Measurements from ENCODE around the gene WFIKKN1. TPM values are rescaled to one million over a fixed set of nuclear protein-coding genes. Genes with fewer than 3 reads are reported as not detected.

The WFIKKN1 gene
- total and polyA plus RNA-seq, 4 donors = 0.31 to 2.5 (median 0.61) TPM

DNA sequence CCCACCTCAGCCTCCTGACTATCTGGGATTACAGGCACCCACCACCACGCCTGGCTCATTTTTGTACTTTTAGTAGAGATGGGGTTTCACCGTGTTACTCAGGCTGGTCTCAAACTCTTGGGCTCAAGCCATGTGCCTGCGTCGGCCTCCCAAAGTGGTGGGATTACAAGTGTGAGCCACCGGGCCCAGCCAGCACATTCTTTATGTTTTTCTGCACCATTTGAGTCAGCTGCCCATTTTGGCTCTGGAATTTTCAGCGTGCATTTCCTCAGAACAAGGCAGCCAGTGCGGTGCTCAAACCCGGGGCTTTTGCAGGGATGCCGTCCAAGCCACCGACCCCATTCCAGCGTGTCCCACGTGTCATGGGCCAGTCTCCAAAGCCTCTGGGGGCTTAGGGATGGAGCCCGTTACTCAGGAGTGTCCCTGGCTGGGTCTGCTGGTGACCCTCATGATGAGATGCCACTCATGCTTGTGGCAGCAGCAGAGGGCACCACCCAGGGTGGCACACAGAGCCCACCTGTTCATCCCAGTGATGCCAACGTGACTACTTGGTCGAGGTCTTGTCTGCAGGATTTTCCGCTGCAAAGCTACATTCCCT lies 44.6 kb upstream of the WFIKKN1 start:
- 46 to 63% methylated on average over 16 of the region's 16 CpGs for WGBS, 2 donors
- DNase-seq (no peak), ATAC-seq (ENCODE audit: insufficient read depth, low FRiP score) (no peak)
- H3K27ac ChIP-seq (ENCODE audit: low read depth in 1 of 2, low read length in 1 of 2) = no peak overlapping the region
- H3K4me3 ChIP-seq = no peak overlapping the region
- TF ChIP-seq, protein P1, sequence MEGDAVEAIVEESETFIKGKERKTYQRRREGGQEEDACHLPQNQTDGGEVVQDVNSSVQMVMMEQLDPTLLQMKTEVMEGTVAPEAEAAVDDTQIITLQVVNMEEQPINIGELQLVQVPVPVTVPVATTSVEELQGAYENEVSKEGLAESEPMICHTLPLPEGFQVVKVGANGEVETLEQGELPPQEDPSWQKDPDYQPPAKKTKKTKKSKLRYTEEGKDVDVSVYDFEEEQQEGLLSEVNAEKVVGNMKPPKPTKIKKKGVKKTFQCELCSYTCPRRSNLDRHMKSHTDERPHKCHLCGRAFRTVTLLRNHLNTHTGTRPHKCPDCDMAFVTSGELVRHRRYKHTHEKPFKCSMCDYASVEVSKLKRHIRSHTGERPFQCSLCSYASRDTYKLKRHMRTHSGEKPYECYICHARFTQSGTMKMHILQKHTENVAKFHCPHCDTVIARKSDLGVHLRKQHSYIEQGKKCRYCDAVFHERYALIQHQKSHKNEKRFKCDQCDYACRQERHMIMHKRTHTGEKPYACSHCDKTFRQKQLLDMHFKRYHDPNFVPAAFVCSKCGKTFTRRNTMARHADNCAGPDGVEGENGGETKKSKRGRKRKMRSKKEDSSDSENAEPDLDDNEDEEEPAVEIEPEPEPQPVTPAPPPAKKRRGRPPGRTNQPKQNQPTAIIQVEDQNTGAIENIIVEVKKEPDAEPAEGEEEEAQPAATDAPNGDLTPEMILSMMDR (IDR thresholded peaks at IDR 0.05; ENCODE audit: control extremely low read depth, extremely low read depth) = no peak
- peaks cover 0 to 9% (median 0%) of the 10 kb centered on the region in 4 donors for H3K36me3 ChIP-seq (ENCODE audit: control insufficient read depth in 4 of 4, insufficient read depth in 4 of 4, low read length in 4 of 4)
- H3K9ac ChIP-seq (ENCODE audit: insufficient read depth in 1 of 2, low read length in 2 of 2) = no peak overlapping the region
- H3K9me3 ChIP-seq (ENCODE audit: control insufficient read depth in 4 of 4, insufficient read depth in 3 of 4, low read length in 3 of 4) = no peaks in the 10 kb centered on the region
- no peaks in the 10 kb centered on the region for H3K27me3 ChIP-seq (ENCODE audit: control insufficient read depth in 3 of 3, insufficient read depth in 3 of 3, low read length in 2 of 3)
- H3K4me1 ChIP-seq (ENCODE audit: control insufficient read depth in 5 of 5, insufficient read depth in 5 of 5, low read length in 5 of 5) = peaks cover 0 to 30% (median 9%) of the 10 kb centered on the region in 5 donors

DNA sequence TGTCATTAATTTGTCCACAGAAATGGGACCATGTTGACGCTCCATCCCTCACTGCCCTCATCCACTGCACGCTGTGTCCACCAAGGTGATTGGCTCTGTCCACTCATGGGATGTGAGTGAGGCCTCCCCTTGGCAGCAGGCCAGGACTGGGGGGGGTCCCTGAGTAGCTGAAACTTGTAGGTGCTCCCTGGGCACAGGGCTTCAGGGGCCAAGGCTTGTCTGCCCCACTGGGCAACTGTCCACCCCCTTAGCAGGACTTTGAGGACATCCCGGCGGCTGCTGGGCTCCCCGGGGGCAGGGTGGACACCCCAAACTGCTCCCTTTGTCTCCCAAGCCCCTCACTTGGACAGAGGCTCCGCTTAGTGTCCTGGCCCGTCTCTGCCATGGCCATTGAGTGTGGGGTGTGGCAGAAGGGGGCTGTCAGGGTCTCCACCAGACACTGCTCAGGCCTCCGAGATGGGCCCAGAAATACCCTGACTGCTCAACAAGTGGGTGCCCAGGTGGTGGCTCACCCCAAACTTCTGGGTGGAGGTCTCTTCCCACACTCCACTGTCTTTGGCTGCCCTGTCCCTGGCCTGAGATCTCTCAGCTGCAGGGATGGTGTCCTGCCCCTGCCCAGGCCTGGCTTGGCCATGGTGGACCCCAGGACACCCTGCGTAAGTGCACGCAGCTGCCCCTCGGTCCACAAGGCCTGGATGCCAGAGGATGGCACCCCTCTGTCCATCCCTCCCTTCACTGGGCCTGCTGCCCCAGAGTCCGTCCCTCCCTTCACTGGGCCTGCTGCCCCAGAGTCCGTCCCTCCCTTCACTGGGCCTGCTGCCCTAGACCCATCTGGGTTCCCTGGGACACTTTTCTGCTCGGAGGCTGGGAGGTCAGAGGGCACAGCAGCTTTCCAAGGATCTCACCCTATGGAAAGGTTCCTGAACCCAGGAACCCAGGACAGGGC lies 43.9 kb upstream of the WFIKKN1 start:
- 79 to 82% methylated on average over 14 of the region's 14 CpGs for WGBS, 2 donors
- H3K4me1 ChIP-seq (ENCODE audit: control insufficient read depth in 5 of 5, insufficient read depth in 5 of 5, low read length in 5 of 5) = peaks cover 0 to 35% (median 14%) of the 10 kb centered on the region in 5 donors
- H3K27ac ChIP-seq (ENCODE audit: low read depth in 1 of 2, low read length in 1 of 2) = no peak overlapping the region
- DNase-seq (no peak), ATAC-seq (ENCODE audit: insufficient read depth, low FRiP score) (no peak)
- H3K9ac ChIP-seq (ENCODE audit: insufficient read depth in 1 of 2, low read length in 2 of 2) = no peak overlapping the region
- no peaks in the 10 kb centered on the region for H3K9me3 ChIP-seq (ENCODE audit: control insufficient read depth in 4 of 4, insufficient read depth in 3 of 4, low read length in 3 of 4)
- no peaks in the 10 kb centered on the region for H3K27me3 ChIP-seq (ENCODE audit: control insufficient read depth in 3 of 3, insufficient read depth in 3 of 3, low read length in 2 of 3)
- H3K36me3 ChIP-seq (ENCODE audit: control insufficient read depth in 4 of 4, insufficient read depth in 4 of 4, low read length in 4 of 4) = peaks cover 0 to 8% (median 0%) of the 10 kb centered on the region in 4 donors
- TF ChIP-seq, protein P1 (IDR thresholded peaks at IDR 0.05; ENCODE audit: control extremely low read depth, extremely low read depth) = no peak
- H3K4me3 ChIP-seq = no peak overlapping the region

DNA sequence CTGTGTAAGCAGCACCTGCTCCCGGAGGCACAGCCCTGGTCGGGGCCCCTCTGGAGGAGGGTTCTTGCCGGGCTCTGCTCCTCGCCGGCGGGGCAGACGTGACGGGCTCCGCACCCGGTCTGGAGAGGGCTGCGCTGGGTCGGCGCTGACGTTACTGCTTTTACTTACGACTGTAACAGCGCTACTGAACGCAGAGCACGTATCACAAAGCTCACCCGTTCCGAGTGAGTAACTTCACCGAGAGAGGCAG lies 42.2 kb upstream of the WFIKKN1 start:
- TF ChIP-seq, protein P1 (IDR thresholded peaks at IDR 0.05; ENCODE audit: control extremely low read depth, extremely low read depth) = no peak
- H3K27me3 ChIP-seq (ENCODE audit: control insufficient read depth in 3 of 3, insufficient read depth in 3 of 3, low read length in 2 of 3) = no peaks in the 10 kb centered on the region
- H3K4me3 ChIP-seq = peak overlapping the region; percentile 84
- peak overlapping the region; percentile 56 to 63 for H3K9ac ChIP-seq (ENCODE audit: insufficient read depth in 1 of 2, low read length in 2 of 2)
- WGBS, 2 donors = 0% methylated on average over 21 of the region's 21 CpGs
- no peaks in the 10 kb centered on the region for H3K36me3 ChIP-seq (ENCODE audit: control insufficient read depth in 4 of 4, insufficient read depth in 4 of 4, low read length in 4 of 4)
- DNase-seq = peak; percentile 55 to 70 (median 61)
- ATAC-seq (ENCODE audit: insufficient read depth, low FRiP score) = no peak
- H3K4me1 ChIP-seq (ENCODE audit: control insufficient read depth in 5 of 5, insufficient read depth in 5 of 5, low read length in 5 of 5) = peaks cover 0 to 52% (median 25%) of the 10 kb centered on the region in 5 donors
- H3K27ac ChIP-seq (ENCODE audit: low read depth in 1 of 2, low read length in 1 of 2) = peak overlapping the region; percentile 94 to 99
- H3K9me3 ChIP-seq (ENCODE audit: control insufficient read depth in 4 of 4, insufficient read depth in 3 of 4, low read length in 3 of 4) = no peaks in the 10 kb centered on the region
